HG03520 (cell line): ENCODE results near the gene NBEA.

ENCODE experiments used
- ATAC-seq: cut with Tn5 transposase; IDR thresholded peaks from one replicate; pipeline ENCODE4 v1.9.1; 2021; ENCODE audit warnings: mild to moderate bottlenecking, moderate library complexity; ENCODE audit not compliant: unreplicated experiment

Gene NBEA

GRCh38 chr13:35471706-35472322 lies 529.7 kb downstream of the NBEA start:
- no peak for ATAC-seq

- no peak for ATAC-seq
Observed at GRCh38 chr13:35472323-35472881, 530.3 kb downstream of the NBEA start.

GRCh38 chr13:35473206-35473775 lies 531.2 kb downstream of the NBEA start:
- no peak for ATAC-seq

DNA sequence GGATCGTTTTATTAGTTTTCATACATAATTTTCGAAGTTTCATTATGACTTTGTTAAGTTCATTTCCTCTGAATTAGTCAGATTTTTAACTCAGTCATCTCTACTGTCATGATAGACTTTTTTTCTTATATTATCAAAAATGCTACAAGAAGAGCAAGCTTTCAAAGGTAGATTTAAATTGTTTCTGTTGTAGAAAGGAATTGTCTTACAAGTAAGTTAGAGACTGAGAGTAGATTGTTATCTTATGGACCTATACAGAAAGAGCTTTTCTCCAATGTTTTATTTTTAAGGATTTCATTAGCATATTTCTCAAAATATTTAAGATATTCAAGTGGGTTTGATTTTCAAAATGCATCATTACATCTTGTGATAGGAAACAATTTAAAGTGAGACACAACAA lies 531.7 kb downstream of the NBEA start:
- no peak for ATAC-seq

DNA sequence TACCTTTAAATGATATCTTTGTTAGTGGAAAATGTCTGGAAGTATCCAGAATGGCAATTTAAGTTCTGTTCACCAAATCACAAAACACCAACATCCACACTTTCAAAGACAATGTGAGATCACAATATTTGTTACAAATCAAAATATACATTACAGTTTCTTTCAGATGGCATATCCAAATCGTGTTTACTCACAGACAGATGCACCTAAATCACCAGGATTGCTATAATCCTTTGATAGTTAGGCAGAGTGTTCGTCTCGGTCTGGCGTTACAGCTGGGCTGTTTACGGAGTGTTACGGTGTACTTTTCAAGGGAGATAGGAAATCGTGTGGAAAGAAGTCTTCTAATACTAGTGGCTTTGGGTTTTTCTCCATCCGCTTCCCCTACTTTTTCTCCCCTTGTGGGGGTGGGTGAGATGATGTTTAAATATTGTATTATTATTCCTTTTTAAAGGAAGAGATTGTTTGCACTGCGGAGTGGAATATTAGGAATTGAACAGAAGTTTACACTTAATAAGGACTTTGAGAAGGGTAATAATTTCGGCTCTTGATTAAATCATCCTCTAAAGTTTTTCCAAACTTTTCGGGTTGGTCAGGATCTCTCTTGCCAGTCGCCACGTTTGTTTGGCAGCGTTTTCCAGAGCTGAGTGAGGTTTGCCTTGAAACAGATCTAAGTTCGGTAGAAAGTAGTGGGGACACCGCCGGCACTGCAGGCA lies 532.6 kb downstream of the NBEA start:
- no peak for ATAC-seq

GRCh38 chr13:35475212-35475959 lies 533.3 kb downstream of the NBEA start:
- no peak for ATAC-seq

DNA sequence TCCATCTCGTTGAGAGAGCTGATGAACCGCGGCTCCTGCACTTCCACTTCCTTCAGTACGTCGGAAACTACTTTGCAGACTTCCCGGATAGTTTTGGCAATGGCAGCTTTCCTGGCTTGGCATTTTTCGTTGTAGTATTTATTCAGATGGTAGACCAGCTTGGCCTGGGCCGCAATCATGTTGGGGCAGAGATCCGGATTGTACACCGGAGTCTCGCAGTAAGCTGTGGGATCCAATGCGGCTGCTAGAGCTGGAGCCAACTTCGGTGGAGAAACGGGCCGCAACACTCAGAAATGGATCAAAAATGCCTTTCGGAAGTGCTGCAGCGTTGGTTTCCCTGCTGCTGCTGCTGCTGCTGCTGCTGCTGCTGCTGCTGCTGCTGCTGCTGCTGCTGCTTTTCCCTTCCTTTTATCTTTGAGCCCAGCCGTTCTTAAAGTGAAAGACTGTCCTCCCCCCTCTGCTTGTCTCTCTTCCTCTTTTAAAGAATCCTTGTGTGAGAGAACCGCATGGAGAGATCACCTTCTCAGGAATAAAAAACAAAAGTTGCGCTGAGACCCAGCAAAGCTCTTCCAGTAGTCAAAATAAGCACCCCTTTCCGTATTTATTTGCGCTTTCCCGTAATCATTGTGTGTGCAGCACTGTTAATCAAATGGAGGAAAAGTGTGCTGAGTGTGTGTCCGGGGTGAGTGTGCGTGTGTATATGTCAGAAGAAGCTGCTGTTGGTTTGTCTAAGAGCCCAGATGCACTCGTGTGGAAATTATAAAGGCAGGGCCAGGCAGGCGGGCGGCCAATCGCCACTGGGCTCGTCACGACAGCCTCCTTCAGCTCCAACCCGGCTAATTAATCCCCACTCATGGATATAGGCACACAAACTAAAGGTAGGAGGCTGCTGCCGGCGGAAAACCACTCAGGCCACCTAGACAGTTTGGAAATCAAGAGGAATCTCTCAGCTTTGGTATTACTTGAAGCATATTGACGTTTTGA lies 534.2 kb downstream of the NBEA start, which contains the start of gene MAB21L1:
Gene MAB21L1 (minus strand): TSS at position 730 of the 984 bp plus-strand sequence. CDS start 551 bp downstream, at position 179.
- no peak for ATAC-seq

DNA sequence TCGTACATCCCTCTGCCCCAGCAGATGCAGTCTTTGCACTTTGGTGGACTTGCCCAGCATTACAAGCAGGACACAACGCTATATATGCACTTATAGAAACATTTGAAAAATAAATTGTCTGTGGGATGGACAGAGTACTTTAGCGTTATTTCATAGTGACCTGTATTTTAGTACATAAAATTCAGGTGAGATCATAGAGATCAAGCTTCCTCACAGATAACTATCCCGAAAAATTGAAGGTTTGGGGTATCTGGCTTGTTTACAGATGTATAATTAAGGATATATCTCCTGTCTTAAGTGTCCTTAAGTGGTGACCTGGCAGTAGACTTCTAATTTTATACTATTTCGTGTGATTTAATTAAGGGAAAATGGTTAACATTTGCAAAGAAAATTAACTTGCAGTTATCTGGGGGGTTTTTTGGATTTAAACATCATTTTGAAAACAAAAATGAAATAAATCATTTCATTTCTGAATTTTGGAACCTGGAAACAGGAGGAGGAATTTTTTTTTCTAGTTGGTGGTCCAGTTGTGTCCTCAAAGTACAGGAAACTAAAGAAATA lies 535.4 kb downstream of the NBEA start:
- ATAC-seq = no peak

- ATAC-seq = no peak
Observed at GRCh38 chr13:35478271-35479037, 536.4 kb downstream of the NBEA start.

GRCh38 chr13:35479038-35479492 lies 537.0 kb downstream of the NBEA start:
- ATAC-seq = no peak

GRCh38 chr13:35479706-35480105 lies 537.6 kb downstream of the NBEA start:
- no peak for ATAC-seq

- ATAC-seq = no peak
Observed at GRCh38 chr13:35480346-35480745, 538.3 kb downstream of the NBEA start.

- ATAC-seq = no peak
Observed at GRCh38 chr13:35481777-35482176, 539.7 kb downstream of the NBEA start.

- no peak for ATAC-seq
Observed at GRCh38 chr13:35482527-35482926, 540.5 kb downstream of the NBEA start.

- no peak for ATAC-seq
Observed at GRCh38 chr13:35483761-35484160, 541.7 kb downstream of the NBEA start.

DNA sequence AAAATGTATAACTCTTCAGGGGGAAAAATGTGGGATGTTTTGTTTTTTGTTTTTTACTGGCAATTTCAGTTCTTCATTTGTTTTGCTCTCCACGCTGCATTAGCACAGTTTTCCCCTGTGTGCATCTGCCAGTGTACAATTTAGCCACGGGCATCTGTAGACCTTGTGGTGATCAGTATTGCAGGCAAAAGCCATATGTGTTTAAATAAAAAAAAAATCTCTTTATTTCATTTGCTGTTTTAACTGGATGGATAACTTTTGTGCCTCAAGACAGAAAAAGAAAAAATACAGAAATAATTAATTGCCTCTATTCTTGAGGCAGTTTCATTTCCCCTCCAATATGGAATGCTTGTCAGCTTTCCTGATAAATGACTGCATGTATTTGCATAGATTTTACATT lies 542.3 kb downstream of the NBEA start:
- no peak for ATAC-seq

DNA sequence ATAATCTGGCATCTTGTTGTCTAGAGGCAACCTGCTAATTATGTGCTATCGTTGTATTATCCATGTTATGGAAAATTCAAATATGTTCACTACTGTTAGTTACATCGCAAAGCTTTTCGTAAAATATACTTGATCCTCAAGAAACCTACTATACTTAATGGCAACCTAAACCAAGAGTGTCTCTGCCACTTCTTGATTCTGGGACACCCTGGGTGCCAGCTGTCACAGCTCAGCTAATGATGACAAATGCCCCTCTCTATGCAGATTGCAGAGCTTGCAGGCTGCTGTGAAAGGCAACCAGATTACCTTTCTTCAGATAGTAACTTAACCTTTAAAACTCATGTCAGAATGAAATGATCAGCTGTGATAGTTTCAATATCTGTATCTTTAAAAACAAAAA lies 543.4 kb downstream of the NBEA start:
- no peak for ATAC-seq

DNA sequence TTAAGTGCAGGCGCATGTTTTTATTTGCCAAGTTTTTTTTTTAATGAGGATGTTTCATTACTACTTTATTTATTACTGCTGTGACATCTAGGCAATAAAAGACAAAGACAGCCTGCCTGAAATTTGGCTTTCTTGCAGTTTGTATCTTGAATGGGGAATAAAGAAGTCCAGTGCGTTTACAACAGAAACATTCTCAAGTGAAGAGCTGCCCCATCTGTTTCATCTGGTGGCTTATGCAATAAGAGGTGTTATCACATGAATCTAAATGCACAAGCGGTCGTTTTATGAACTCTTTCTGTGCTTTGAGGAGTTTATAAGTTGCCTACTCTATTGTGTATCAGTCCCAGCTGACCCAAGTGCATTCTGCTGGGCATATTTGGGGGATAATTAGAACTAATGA lies 547.0 kb downstream of the NBEA start:
- no peak for ATAC-seq

DNA sequence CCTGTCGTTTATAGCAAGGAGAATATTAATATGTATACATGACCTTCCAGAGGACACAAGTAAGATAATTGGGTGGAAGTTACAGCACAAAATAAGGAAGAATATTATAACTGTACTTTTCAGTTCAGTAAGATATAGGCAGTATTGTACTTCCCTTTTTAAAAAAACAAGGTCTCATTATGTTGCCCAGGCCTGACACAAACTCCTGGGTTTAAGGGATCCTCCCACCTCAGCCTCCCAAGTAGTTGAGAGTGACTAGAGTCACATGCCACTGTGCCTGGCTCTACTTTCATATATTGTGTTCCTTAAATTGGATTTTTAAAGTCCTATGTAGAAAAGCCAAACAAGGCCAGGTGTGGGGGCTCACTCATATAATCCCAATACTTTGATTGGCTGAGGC lies 553.9 kb downstream of the NBEA start:
- ATAC-seq = no peak
